Nephron progenitor cell (in vitro differentiated cells): Measurements from ENCODE around the gene ISOC1.

Experiments used
- DNase-seq: peaks from one replicate; pipeline ENCODE4 v3.0.0; 2021
- H3K27ac Mint-ChIP-seq: 2 replicates; pipeline ENCODE4 v1.8.0; 2021; ENCODE audit warnings: mild to moderate bottlenecking, moderate library complexity, mixed read lengths
- H3K27me3 Mint-ChIP-seq: 2 replicates; pipeline ENCODE4 v1.8.0; 2021; ENCODE audit warnings: mild to moderate bottlenecking, low read depth, mixed read lengths; ENCODE audit not compliant: poor library complexity
- H3K36me3 Mint-ChIP-seq: 2 replicates; pipeline ENCODE4 v1.8.0; 2021; ENCODE audit warnings: low read depth, mixed read lengths
- H3K4me1 Mint-ChIP-seq: 2 replicates; pipeline ENCODE4 v1.8.0; 2021; ENCODE audit warnings: mixed read lengths
- H3K4me3 Mint-ChIP-seq: 2 replicates; pipeline ENCODE4 v1.8.0; 2021; ENCODE audit warnings: mild to moderate bottlenecking, moderate library complexity, mixed read lengths
- H3K9me3 Mint-ChIP-seq: 2 replicates; pipeline ENCODE4 v1.8.0; 2021; ENCODE audit warnings: mild to moderate bottlenecking, moderate library complexity, mixed read lengths
- CTCF ChIP-seq: fragments of 200-600 bp; sonication (generic); IDR thresholded peaks from 2 replicates; pipeline ENCODE4 v1.5.0; 2021; ENCODE audit warnings: antibody characterized with exemption

The ISOC1 gene

GRCh38 chr5:129053438-129053837 lies 41.1 kb upstream of the ISOC1 start:
- no peak for TF ChIP-seq CTCF
- no peak overlapping the region for H3K4me3 Mint-ChIP-seq
- H3K27me3 Mint-ChIP-seq, result peaks cover 5% of the 10 kb centered on the region
- DNase-seq, result no peak
- no peak overlapping the region for H3K27ac Mint-ChIP-seq
- no peaks in the 10 kb centered on the region for H3K4me1 Mint-ChIP-seq
- H3K36me3 Mint-ChIP-seq, result no peaks in the 10 kb centered on the region
- H3K9me3 Mint-ChIP-seq, result peaks cover 11% of the 10 kb centered on the region

GRCh38 chr5:129057329-129057728 lies 37.2 kb upstream of the ISOC1 start:
- no peak for TF ChIP-seq CTCF
- DNase-seq, result no peak
- Mint-ChIP-seq H3K27ac (no peak overlapping the region), H3K27me3 (peaks cover 10% of the 10 kb centered on the region), H3K36me3 (no peaks in the 10 kb centered on the region), H3K4me1 (no peaks in the 10 kb centered on the region), H3K9me3 (peaks cover 11% of the 10 kb centered on the region), H3K4me3 (no peak overlapping the region)

DNA sequence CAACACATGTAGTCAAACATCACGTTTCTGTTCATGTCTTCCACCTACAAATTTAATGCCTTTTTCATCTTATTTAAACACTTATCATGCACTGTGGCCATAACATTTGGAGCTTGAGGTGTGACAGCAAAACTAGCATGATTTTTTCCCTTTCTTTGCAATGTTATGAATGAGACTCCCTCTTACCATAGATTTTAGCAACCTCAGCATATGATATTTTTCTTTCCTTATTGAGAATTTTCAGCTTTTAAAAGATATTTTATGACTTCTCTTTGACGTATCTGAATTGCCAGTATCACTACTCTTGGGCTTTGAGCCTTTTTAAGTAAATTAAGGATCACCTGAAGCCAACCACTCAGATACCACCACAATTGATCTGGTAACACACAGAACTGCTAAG lies 32.7 kb upstream of the ISOC1 start:
- Mint-ChIP-seq H3K27ac (no peak overlapping the region), H3K9me3 (peaks cover 6% of the 10 kb centered on the region), H3K36me3 (no peaks in the 10 kb centered on the region), H3K4me3 (no peak overlapping the region), H3K4me1 (no peaks in the 10 kb centered on the region), H3K27me3 (peaks cover 6% of the 10 kb centered on the region)
- no peak for DNase-seq
- TF ChIP-seq CTCF, result no peak

DNA sequence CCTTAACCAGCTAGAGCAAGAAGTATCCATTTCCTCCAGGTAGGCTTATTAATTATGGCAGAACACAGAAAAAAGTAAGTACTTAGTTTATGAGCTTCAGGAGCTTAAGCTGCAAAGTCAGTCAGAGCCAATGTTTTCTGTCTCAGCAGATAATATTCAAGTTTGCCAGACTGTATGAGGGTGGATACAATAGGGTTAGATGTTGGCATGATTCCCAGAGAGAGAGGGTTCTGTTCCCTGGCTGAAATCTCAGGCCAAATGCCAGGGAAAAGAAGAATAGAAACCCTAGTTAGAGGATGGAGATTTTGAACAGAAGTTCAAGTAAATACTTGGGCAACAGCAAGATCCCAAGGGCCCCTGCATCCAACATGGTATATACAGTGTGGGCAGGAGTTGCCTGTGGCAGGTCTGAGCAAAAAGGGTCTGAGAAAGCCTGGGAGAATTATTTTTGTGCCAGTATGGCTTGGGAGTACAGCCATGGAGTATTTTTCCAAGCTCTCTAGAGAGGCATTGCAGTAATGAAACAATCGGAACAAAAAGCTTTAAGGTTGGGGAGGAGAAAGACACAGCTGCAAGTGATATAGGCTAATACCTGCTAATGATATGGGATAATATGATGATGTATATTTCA lies 31.0 kb upstream of the ISOC1 start:
- H3K36me3 Mint-ChIP-seq, result no peaks in the 10 kb centered on the region

GRCh38 chr5:129065721-129066120 lies 28.8 kb upstream of the ISOC1 start:
- Mint-ChIP-seq H3K4me3 (no peak overlapping the region), H3K4me1 (no peaks in the 10 kb centered on the region), H3K27ac (no peak overlapping the region), H3K36me3 (no peaks in the 10 kb centered on the region), H3K9me3 (no peaks in the 10 kb centered on the region), H3K27me3 (no peaks in the 10 kb centered on the region)
- no peak for TF ChIP-seq CTCF
- no peak for DNase-seq

More for the DNA sequence above, 31.0 kb upstream of the ISOC1 start:
- Mint-ChIP-seq H3K27ac (no peak overlapping the region), H3K27me3 (peaks cover 4% of the 10 kb centered on the region), H3K4me3 (no peak overlapping the region), H3K9me3 (no peaks in the 10 kb centered on the region), H3K4me1 (no peaks in the 10 kb centered on the region)
- no peak for DNase-seq
- TF ChIP-seq CTCF, result no peak

DNA sequence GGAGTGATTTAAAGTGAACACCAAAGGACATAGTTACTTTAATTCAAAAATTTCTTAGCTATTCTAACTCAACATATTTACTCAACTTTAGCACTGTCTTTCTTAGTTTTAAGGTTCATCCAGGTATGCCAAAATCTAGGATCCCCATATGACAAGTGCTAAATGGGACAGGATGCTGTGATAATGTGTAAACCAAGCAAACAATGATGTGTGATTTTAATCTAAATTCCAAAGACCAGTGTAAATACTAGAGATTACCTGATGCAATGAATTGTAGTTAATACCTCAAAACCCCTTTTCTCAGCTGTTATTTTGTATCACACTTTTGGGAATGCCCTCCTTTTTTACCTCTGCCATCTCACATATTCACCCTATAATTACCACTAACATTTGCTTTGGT lies 26.8 kb upstream of the ISOC1 start:
- no peak overlapping the region for H3K4me3 Mint-ChIP-seq
- no peaks in the 10 kb centered on the region for H3K4me1 Mint-ChIP-seq
- no peaks in the 10 kb centered on the region for H3K9me3 Mint-ChIP-seq
- no peak for DNase-seq
- no peaks in the 10 kb centered on the region for H3K36me3 Mint-ChIP-seq
- H3K27ac Mint-ChIP-seq, result no peak overlapping the region
- no peak for TF ChIP-seq CTCF
- no peaks in the 10 kb centered on the region for H3K27me3 Mint-ChIP-seq
